Ammon's horn (tissue), 1 donor: ENCODE data around the gene MARK3.
"Not testable (repeated sequence)": the region's sequence is repeated elsewhere in the genome, so short reads cannot be mapped to it uniquely, and the experiment has no call there.

Source experiments
- DNase-seq: peaks from one replicate; pipeline ENCODE4 v3.0.0-alpha.2; 2016; ENCODE audit warnings: low spot score

The MARK3 gene

GRCh38 chr14:103385152-103385928 is at the start of gene MARK3:
Gene MARK3 (plus strand): TSS chr14:103385415. CDS start chr14:103386030, 615 bp downstream.
- DNase-seq = peak; percentile 97

- no peak for DNase-seq
Observed at GRCh38 chr14:103336191-103336590, 49.0 kb upstream of the MARK3 start.

DNA sequence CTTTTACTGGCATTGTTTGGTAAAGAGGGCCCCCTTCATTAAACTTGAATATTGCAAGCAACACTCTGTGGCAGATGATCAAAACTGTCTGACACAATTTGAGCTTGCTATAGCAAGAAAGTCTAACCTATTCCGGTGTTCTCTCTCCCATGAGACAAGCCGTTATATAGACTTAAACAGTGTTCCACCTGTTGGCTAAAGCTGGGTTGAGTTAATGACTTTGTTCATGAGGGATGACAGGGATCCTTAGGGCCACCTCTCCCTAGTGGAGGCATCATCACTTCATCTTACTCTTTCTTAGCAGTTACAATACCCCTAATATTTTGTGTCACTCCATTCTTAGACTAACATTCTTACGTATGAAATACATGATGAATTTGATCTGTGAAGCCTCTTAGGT is 47.4 kb upstream of the MARK3 start:
- no peak for DNase-seq

GRCh38 chr14:103339561-103339960 is 45.7 kb upstream of the MARK3 start:
- DNase-seq = no peak

- no peak for DNase-seq
Observed at GRCh38 chr14:103340480-103341212, 44.6 kb upstream of the MARK3 start.

DNA sequence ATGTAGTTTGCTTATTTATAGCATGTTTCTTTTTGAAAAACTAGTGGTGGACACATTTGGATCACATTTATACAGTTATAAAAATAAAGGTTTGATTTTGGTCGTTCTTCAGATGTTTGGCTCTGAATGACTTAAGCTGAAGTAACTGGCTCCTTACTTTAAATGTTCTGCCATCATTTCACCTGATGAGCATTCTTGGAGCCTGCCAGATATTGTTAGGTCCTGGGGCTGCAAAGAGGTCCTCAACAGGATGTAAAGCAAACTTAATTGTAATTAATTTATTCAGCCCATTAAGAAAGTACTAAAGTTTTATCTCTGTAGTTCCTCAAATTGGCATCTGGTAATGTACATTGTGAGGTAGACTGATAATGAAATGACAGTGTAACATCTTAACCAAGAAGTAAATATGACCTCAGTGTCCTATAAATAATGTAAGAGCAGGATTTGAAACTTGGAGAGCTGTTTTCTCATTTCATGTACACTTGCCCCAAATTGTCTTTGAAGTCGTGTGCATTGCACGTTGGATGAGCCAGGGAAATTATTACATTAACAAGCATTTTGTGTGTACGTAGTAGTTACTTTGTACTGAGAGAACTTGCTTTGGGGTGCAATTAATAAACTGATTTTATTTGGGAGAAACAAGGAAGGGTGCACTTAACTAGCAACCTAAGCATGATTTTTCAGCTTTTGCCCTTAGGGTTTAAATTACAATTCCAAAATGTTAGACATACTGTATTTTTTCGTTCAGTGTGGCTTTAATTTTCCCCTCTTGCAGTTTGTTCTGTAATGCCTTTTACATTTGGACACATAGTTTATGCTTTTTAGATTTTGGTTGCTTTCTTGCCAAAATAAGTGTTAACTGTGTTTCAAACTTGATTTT is 43.7 kb upstream of the MARK3 start:
- DNase-seq = no peak

- no peak for DNase-seq
Observed at GRCh38 chr14:103343164-103343879, 41.9 kb upstream of the MARK3 start.

GRCh38 chr14:103343905-103344797 is 41.1 kb upstream of the MARK3 start:
- no peak for DNase-seq

DNA sequence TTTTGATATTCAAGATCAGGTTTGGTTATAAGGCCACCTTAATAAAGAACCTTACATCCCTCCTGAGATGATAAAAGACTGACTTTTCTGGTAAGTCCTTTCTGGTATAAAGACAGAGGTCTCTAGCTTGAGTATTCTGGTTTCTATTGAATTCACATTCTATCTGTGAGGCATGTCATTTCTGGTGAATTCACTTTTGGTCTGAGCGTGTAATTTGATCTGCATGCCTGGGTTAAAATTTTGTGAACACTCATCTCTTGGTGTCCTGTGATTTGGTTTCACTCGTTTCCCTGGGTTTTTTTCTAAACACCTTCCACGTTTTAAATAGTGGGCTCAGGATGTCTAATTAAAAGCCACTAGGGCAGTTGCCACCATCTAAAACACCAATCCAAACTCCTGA is 38.9 kb upstream of the MARK3 start:
- DNase-seq = no peak

DNA sequence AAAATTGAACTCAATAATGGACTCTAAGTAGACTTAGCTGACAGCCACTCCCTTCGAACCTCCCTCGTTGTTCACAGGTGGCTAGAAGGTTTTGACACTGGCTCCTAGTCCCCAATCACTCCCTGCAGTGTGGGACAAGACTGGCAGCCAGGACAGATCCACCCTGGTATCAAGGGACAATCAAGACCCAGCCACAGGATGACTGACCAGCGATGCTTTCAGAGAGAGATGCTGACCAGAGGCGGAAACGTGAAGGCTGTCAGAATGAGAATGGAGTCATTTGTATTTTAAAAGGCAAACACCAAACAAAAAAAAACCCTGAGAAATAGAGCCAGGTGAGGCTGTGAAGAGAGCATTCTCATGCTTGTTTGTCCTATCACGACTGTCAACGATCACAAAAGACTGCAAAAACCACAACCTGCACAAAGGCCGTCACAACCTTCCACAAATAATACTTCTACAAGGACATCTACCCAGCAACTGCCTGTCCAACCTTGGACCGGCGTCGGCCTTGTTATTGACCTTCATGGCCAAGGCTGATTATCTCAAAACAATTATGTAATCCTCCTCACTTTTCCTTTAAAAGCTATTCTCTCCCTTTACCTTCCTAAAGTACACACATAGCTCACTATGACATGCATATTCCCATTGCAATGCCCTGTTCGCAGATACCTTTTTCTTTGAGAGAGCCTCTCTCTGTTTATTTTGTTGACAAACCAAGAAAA is 38.0 kb upstream of the MARK3 start:
- DNase-seq = no peak

DNA sequence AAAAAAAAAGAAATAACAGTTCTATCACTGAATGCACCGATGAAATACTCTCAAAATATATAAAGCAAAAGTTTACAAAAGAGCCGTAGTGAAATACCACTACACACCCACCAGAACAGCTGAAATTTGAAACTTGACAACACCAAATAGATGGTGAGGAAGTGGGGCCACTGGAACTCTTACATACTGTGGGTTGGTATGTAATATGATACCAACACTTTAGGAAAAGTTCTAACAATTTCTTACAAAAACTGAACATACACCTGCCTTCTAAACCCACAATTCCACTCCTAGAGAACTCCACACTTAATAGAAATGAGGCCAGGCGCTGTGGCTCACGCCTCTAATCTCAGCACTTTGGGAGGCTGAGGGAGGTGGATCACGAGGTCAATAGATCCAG is 37.1 kb upstream of the MARK3 start:
- DNase-seq = no peak

DNA sequence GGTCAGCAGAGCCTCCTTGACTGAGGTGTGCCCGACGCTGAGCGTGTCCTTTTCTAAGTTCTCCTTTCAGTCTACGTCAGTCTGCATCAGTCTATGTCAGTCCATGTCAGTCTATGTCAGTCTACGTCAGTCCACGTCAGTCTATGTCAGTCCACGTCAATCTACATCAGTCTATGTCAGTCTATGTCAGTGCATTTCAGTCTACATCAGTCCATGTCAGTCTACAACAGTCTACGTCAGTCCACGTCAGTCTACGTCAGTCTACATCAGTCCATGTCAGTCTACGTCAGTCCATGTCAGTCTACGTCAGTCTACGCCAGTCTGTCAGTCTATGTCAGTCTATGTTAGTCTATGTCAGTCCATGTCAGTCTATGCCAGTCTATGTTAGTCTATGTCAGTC is 35.2 kb upstream of the MARK3 start:
- DNase-seq = no peak

DNA sequence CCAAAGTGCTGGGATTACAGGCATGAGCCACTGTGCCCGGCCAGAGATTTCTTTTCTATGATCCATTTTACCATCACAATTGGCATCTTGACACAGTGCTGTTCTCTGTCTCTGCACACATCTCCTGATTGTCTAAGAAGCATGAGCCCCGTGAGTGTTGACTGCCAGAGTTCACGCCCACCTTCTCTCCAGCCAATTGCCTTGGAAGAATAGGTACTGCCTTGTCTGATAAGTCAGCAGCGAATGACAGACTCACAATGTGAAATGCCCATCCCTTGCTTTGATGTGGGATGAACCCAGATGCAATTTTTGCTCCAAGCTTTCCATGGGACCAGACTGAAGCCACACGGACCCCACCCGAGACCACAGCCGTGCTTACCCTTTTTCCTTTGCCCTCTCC is 31.9 kb upstream of the MARK3 start:
- DNase-seq = no peak

- no peak for DNase-seq
Observed at GRCh38 chr14:103354141-103354540, 31.1 kb upstream of the MARK3 start.

DNA sequence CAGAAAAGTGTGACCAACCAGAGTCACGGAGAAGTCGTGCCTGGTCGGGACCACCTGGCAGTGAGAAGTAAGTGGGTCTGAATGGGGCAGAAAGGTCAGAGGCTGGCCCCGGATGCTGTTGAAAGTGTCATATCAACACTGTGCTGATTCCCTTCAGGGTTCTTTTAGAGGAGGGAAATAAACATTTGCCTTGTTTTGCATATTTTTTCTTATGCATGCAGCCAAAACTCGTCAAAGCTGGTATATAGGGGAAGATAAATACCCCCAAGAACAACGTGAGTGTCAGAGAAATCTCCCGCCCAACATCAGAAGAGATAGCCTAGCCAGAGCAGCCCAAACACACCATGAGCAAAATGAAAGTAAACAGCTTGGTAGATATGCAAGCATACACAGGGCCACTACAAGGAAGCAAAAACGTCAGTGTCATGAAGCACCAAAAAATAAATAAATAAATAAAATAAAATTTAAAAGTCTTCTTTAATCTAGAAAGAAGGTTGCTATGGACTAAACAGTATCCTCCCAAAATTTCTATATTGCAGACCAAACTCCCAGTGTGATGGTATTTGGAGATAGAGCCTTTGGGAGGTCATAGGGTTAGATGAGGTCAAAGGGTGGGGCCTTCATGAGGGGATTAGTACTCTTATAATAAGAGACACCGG is 29.1 kb upstream of the MARK3 start:
- DNase-seq = no peak

- DNase-seq = not testable (repeated sequence)
Observed at GRCh38 chr14:103357552-103357951, 27.7 kb upstream of the MARK3 start.

DNA sequence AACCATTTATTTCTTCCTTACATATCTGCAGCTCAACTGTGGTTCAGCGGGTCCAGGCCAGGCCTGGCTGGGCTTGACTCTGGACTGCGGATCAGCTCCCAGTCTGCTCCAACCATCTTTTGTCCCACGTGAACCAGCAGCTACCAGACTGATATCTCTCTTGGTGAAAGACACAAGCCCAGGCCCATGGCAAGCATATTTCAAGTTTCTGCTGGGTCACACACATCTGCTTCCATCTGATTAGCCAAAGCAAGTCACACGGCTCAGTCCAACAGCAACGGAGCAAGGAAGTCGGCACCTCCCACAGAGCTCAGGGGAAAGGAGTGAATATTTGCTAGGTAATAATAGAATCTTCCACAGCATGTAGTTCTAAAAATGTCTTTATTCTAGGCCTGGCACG is 24.7 kb upstream of the MARK3 start:
- no peak for DNase-seq

DNA sequence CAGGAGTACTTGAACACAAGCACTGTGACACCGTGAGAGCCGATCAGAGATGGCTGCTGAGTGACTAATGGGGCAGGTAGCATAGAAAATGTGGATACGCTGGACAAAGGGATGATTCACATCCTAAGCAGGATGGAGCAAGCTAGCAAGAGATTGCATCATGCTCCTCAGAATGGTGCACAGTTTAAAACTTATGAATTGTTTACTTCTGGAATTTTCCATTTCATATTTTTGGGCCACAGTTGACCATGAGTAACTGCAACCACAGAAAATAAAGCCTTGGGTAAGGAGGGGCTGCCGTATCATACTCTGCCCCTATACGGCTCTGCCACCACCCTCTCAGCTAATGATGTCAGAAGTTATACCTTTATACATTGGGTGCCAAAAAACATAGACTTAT is 23.3 kb upstream of the MARK3 start:
- DNase-seq = no peak

GRCh38 chr14:103362780-103363179 is 22.4 kb upstream of the MARK3 start:
- no peak for DNase-seq

GRCh38 chr14:103366741-103367140 is 18.5 kb upstream of the MARK3 start:
- DNase-seq = no peak
